MM.1S (cell line): ENCODE results near the gene SOX9.

Experiments used
- DNase-seq: peaks from one replicate; pipeline ENCODE4 v3.0.0-alpha.2; 2015
- H2AFZ ChIP-seq: fragments of 300-600 bp; sonication (generic); 2 replicates; pipeline ENCODE4 v1.6.0; 2016; ENCODE audit warnings: antibody characterized with exemption, low read length
- H3F3A ChIP-seq: fragments of 300-600 bp; sonication (generic); 2 replicates; pipeline ENCODE4 v1.6.1; 2016; ENCODE audit warnings: mild to moderate bottlenecking, antibody characterized with exemption, low read length, moderate library complexity, mixed read lengths; ENCODE audit not compliant: insufficient read depth
- H3K27ac ChIP-seq: fragments of 300-600 bp; sonication (generic); 2 replicates; pipeline ENCODE4 v1.5.1; 2016; ENCODE audit warnings: mild to moderate bottlenecking, low read length
- H3K27me3 ChIP-seq: fragments of 300-600 bp; sonication (generic); replicated peaks from 2 replicates; pipeline ENCODE4 v1.6.0; 2016; ENCODE audit warnings: low read length; ENCODE audit not compliant: insufficient read depth
- H3K36me3 ChIP-seq: fragments of 300-600 bp; sonication (generic); replicated peaks from 2 replicates; pipeline ENCODE4 v1.6.1; 2016; ENCODE audit warnings: mild to moderate bottlenecking, low read length, mixed read lengths; ENCODE audit not compliant: insufficient read depth
- H3K4me1 ChIP-seq: fragments of 300-600 bp; sonication (generic); 2 replicates; pipeline ENCODE4 v1.6.1; 2016; ENCODE audit warnings: low read length, mixed read lengths
- H3K4me2 ChIP-seq: fragments of 300-600 bp; sonication (generic); 2 replicates; pipeline ENCODE4 v1.6.0; 2016; ENCODE audit warnings: low read depth, low read length
- H3K4me3 ChIP-seq: fragments of 300-600 bp; sonication (generic); 2 replicates; pipeline ENCODE4 v1.5.1; 2016; ENCODE audit warnings: low read length, mixed read lengths
- H3K79me2 ChIP-seq: fragments of 300-600 bp; sonication (generic); 2 replicates; pipeline ENCODE4 v1.6.1; 2016; ENCODE audit warnings: mixed run types, low read length, mixed read lengths
- H3K9ac ChIP-seq: fragments of 300-600 bp; sonication (generic); 2 replicates; pipeline ENCODE4 v1.6.1; 2016; ENCODE audit warnings: low read length, mixed read lengths
- H3K9me2 ChIP-seq: fragments of 300-600 bp; sonication (generic); replicated peaks from 2 replicates; pipeline ENCODE4 v1.6.1; 2016; ENCODE audit warnings: mild to moderate bottlenecking, low read length, mixed read lengths; ENCODE audit not compliant: insufficient read depth
- H3K9me3 ChIP-seq: fragments of 300-600 bp; sonication (generic); replicated peaks from 2 replicates; pipeline ENCODE4 v1.6.1; 2016; ENCODE audit warnings: mild to moderate bottlenecking, low read length, mixed read lengths; ENCODE audit not compliant: insufficient read depth
- H4K20me1 ChIP-seq: fragments of 300-600 bp; sonication (generic); 2 replicates; pipeline ENCODE4 v1.6.1; 2016; ENCODE audit warnings: mild to moderate bottlenecking, low read length, moderate library complexity, mixed read lengths; ENCODE audit not compliant: insufficient read depth
- CTCF ChIP-seq: fragments of 300-600 bp; sonication (generic); IDR thresholded peaks from 2 replicates; pipeline ENCODE4 v1.5.1; 2016; ENCODE audit warnings: antibody characterized with exemption, low read length, mixed read lengths
- EZH2 ChIP-seq: fragments of 300-600 bp; sonication (generic); optimal IDR thresholded peaks from 2 replicates; pipeline ENCODE3; 2017; ENCODE audit warnings: low read depth, mild to moderate bottlenecking, antibody characterized with exemption, low read length, mixed read lengths
- EZH2phosphoT487 ChIP-seq: fragments of 300-600 bp; sonication (generic); IDR thresholded peaks from 2 replicates; pipeline ENCODE4 v1.6.1; 2018; ENCODE audit warnings: antibody characterized with exemption, low read length

The SOX9 gene

GRCh38 chr17:72113751-72114150, 7.1 kb upstream of the SOX9 start:
- Histone ChIP-seq H3K9ac (no peak overlapping the region), H3K9me2 (no peaks in the 10 kb centered on the region), H3K4me1 (no peaks in the 10 kb centered on the region), H3K36me3 (no peaks in the 10 kb centered on the region), H3K27me3 (peaks cover under 1% of the 10 kb centered on the region), H4K20me1 (no peaks in the 10 kb centered on the region), H3K4me3 (no peak overlapping the region), H3K79me2 (no peaks in the 10 kb centered on the region), H3K27ac (no peak overlapping the region), H3F3A (no peaks in the 10 kb centered on the region), H3K9me3 (no peaks in the 10 kb centered on the region), H3K4me2 (no peak overlapping the region), H2AFZ (no peak overlapping the region)
- TF ChIP-seq CTCF (no peak), EZH2phosphoT487 (no peak), EZH2 (no peak)
- DNase-seq: no peak

GRCh38 chr17:72115781-72116525, 4.9 kb upstream of the SOX9 start:
- Histone ChIP-seq H2AFZ (no peak overlapping the region), H3K9me3 (no peaks in the 10 kb centered on the region), H3K4me3 (no peak overlapping the region), H3K9me2 (no peaks in the 10 kb centered on the region), H4K20me1 (no peaks in the 10 kb centered on the region), H3K9ac (no peak overlapping the region), H3K79me2 (no peaks in the 10 kb centered on the region), H3K4me2 (no peak overlapping the region), H3K27me3 (peaks cover 16% of the 10 kb centered on the region), H3F3A (no peaks in the 10 kb centered on the region), H3K36me3 (no peaks in the 10 kb centered on the region), H3K27ac (no peak overlapping the region), H3K4me1 (no peaks in the 10 kb centered on the region)
- DNase-seq: no peak
- TF ChIP-seq CTCF (no peak), EZH2 (no peak), EZH2phosphoT487 (no peak)

- TF ChIP-seq EZH2: no peak
- no peak for TF ChIP-seq CTCF
- Histone ChIP-seq H3K9me3 (no peaks in the 10 kb centered on the region), H3K79me2 (no peaks in the 10 kb centered on the region), H2AFZ (no peak overlapping the region), H3K9me2 (no peaks in the 10 kb centered on the region), H3K9ac (no peak overlapping the region), H4K20me1 (no peaks in the 10 kb centered on the region), H3K4me3 (no peak overlapping the region), H3K4me1 (0 out of 2 replicates have a peak, but pooled peaks cover 5% of the 10 kb centered on the region), H3F3A (no peaks in the 10 kb centered on the region), H3K27me3 (peaks cover 26% of the 10 kb centered on the region), H3K36me3 (no peaks in the 10 kb centered on the region), H3K4me2 (no peak overlapping the region), H3K27ac (no peak overlapping the region)
- no peak for DNase-seq
Observed at GRCh38 chr17:72116661-72117521, 3.9 kb upstream of the SOX9 start.
